ENCODE measurements around the gene TOMM70. TPM values are rescaled to one million over a fixed set of nuclear protein-coding genes. Genes with fewer than 3 reads are reported as not detected.
A peak's percentile ranks its signal among the peaks of the same experiment; 100 is the strongest.

TOMM70 gene
- total RNA-seq, 1 donor = 40.9 TPM

DNA sequence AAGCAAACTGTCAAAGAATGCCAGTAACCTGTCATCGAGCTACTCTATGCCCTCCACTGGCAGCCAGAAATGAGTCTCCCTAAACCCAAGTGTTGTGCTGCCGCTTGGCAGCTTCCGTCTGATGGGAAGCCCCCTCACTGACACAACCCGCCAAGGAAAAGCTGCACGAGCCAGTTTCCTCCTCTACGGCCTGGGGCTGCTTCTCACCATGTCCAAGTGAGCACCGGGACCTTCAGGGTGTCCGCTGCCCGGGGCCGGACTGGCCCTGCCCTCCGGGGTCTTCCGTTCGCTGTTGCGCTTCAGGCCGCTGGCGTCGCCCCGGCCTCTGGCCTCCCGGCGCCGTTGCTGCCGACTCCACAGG lies 490 bp downstream of the TOMM70 start:
- Histone ChIP-seq H3K9me3 (ENCODE audit: low read depth, low read length) (no peaks in the 10 kb centered on the region), H3K27me3 (ENCODE audit: insufficient read depth, low read length) (no peaks in the 10 kb centered on the region), H3K4me3 (ENCODE audit: low read length) (peak overlapping the region; percentile 75), H3K4me1 (ENCODE audit: insufficient read depth, low read length) (peaks cover 36% of the 10 kb centered on the region)

DNA sequence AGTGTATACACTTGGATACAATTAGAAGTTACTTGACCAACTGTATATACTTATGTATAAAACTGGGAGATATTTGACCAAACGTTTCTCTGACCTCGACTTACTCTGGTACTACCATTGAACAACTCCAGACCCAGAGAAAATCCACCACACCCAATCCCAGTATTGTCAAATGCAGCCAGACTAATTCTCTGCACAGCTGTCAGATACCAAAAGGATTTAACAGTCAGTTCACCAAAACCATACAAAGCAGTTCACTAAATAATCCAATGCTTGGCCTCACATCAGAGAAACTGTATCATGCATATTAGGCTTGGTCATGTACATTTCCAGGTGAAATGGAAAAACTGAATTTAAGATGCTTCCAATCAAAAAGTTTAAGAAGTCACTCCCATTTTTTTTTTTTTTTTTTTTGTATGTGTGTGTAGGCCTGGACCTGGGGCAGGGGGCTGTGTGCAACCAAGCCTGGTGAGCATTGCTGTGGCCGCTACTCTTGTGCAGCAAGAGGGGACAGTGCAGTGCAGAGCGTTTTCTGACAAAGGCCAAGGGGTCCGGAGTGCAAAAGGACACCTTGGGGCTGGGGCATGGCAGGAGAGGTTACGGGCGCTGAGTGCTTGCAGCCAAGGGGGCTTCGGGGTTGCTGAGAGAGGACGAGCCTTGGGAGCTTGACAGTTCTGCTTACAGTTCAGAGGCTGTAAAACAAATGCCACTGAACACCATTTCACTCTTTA lies 1.4 kb downstream of the TOMM70 start:
- Histone ChIP-seq H3K27me3 (ENCODE audit: insufficient read depth, low read length) (no peaks in the 10 kb centered on the region), H3K9me3 (ENCODE audit: low read depth, low read length) (no peaks in the 10 kb centered on the region), H3K4me3 (ENCODE audit: low read length) (peak overlapping the region; percentile 75), H3K4me1 (ENCODE audit: insufficient read depth, low read length) (peaks cover 36% of the 10 kb centered on the region)

DNA sequence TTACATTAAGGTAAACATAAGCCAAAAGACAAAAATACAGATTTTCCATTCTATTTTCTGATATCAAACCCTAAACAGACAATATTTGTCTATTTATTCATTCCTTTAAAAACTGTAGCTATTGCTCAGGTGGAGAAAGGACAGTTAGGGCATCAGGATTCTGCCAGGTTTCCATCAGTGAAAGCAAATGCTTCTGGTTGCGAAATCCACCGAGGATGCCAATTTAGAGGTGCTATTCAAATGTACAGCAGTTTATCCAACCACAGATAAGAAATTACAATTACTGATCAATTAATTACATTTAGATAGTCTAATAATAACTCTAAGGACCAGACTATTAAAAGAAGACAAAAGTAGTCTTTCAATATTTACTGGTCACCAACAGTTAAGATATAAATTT lies 3.9 kb downstream of the TOMM70 start:
- no peaks in the 10 kb centered on the region for H3K27me3 ChIP-seq (ENCODE audit: insufficient read depth, low read length)
- no peak overlapping the region for H3K4me3 ChIP-seq (ENCODE audit: low read length)
- H3K9me3 ChIP-seq (ENCODE audit: low read depth, low read length) = no peaks in the 10 kb centered on the region
- H3K4me1 ChIP-seq (ENCODE audit: insufficient read depth, low read length) = peaks cover 21% of the 10 kb centered on the region

DNA sequence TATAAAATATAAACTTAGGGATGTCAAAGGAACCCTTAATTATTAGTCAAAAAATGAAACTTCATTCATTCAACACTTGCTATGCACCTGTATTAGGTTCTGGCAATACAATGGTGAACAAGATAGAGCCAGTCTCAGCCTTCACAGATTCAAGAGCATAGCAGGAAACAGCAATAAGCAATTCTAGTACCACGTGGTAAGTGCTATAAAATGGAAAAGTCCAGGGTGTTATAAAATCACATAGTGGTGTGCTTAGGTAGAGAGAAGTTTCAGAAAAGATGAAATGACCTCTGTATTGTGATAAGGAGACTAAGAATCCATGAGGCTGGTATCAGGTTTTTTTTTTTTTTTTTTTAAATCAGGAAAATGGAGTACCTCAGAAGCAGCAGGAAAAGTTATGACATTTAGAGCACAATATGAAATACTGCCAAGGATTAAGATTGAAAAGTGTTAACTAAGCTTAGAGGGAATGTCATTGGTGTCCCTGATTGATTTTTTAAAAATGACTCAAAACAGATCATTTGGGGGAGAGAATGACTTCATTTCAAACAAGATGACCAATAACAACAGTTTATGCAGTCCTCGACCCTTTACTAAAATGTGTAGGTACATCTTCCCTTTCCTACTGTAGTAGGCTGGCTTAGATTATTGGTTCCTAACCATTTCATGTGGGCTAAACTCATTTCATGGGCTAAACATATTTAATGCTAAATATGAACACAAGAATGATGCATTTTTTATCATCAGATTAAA lies 5.0 kb downstream of the TOMM70 start:
- H3K9me3 ChIP-seq (ENCODE audit: low read depth, low read length) = no peaks in the 10 kb centered on the region
- H3K27me3 ChIP-seq (ENCODE audit: insufficient read depth, low read length) = no peaks in the 10 kb centered on the region
- peaks cover 19% of the 10 kb centered on the region for H3K4me1 ChIP-seq (ENCODE audit: insufficient read depth, low read length)
- H3K4me3 ChIP-seq (ENCODE audit: low read length) = no peak overlapping the region

DNA sequence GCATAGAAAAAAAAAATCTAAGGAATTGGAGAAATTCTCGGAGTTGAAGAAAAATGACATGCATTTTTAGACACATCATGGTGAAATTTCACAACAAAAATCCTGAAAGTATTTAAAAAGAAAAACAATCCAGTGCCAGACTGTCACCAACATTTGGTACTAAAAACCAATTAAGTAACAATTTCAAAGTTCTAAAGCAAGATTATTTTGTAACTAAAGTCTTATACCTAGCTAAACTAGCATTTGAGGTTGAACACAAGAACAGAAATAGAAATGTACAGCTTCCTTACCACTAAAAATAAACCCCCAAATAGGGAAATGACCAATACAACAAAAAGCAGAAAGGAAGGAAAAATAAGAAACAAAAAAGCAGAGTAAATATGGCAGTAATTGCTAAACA lies 11.9 kb downstream of the TOMM70 start:
- H3K9me3 ChIP-seq (ENCODE audit: low read depth, low read length) = peaks cover 7% of the 10 kb centered on the region
- no peaks in the 10 kb centered on the region for H3K4me1 ChIP-seq (ENCODE audit: insufficient read depth, low read length)
- no peak overlapping the region for H3K4me3 ChIP-seq (ENCODE audit: low read length)
- no peaks in the 10 kb centered on the region for H3K27me3 ChIP-seq (ENCODE audit: insufficient read depth, low read length)

DNA sequence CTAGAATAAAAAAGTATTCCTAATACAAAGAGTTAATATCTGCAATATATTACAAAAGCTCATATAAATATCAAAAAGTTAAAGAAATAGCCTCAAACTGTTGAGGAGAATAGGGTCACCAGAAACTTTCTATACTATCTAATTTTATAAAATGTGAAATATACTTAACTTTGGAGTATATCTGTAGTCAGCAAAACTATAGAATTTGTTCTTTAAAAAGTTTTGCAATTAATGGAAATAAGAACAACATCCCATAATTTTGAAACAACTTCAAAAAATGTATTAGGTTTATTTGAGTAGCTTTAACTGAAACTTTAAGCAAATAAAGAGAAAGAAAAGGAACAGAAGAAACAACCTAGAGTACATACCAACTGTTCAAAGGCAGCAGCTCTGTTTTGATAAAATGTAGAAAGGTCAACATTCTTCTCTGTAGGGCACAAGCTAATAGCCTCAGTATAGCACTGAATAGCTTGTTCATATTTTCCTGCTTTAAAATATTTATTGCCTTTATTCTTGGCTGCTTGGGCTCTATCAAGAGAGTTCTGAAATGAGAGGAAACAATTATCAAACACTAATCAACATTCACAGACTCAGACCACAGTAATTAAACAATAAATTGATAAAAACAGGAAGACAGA lies 14.3 kb downstream of the TOMM70 start:
- Histone ChIP-seq H3K27me3 (ENCODE audit: insufficient read depth, low read length) (no peaks in the 10 kb centered on the region), H3K4me1 (ENCODE audit: insufficient read depth, low read length) (no peaks in the 10 kb centered on the region), H3K9me3 (ENCODE audit: low read depth, low read length) (peaks cover 7% of the 10 kb centered on the region), H3K4me3 (ENCODE audit: low read length) (no peak overlapping the region)

DNA sequence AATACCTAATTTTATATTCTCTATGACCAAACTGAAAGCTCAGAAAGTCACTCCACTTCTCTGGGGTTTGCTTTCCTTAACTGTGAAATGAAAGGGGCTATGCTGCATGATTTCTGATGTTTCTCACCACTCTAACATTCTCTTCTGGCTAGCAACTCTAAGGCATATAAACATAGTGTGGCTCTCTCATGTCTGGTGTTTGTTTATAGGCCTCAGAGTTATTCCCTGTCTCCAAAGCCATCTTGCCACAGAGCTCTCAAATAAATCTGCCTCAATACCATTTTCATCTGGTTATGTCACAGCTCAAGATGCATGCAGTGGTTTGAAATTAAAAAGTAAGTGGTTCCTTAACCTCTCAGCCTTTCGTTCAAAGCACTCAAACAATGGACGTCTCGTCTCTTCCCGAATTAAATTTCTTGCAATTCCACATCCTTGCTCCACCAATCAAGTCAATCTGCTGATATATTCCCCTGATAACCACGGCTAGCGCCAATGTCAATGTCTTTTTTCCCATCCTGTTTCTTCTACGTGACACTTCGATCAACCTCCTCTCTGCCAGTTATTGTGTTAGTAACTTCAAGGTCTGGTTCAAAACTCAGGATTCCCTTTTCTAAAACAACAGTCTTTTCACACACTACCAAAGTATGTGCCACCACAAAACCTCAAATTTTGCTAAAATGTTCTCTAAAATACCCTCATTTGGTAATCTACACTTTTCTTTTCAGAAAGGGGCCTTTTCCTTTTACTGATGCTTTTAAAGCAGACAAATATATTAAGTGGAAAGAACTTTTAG lies 16.0 kb downstream of the TOMM70 start:
- Histone ChIP-seq H3K27me3 (ENCODE audit: insufficient read depth, low read length) (no peaks in the 10 kb centered on the region), H3K4me3 (ENCODE audit: low read length) (no peak overlapping the region), H3K9me3 (ENCODE audit: low read depth, low read length) (peaks cover 7% of the 10 kb centered on the region), H3K4me1 (ENCODE audit: insufficient read depth, low read length) (no peaks in the 10 kb centered on the region)

DNA sequence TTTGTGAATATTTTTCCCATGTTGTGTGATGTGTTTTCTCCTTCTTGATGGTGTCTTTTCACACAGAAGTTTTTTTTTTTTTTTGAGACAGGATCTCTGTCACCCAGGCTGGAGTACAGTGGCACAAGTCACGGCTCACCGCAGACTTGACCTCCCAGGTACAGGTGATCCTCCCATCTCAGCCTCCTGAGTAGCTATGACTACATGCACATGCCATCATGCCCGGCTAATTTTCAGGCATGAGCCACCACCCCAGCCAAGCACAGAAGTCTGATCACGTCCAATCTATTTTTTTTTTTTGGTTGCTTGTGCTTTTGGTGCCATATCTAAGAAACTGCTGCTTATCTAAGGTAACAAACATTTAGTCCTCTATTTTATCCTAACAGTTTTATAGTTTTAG lies 24.6 kb downstream of the TOMM70 start:
- no peaks in the 10 kb centered on the region for H3K9me3 ChIP-seq (ENCODE audit: low read depth, low read length)
- H3K4me1 ChIP-seq (ENCODE audit: insufficient read depth, low read length) = no peaks in the 10 kb centered on the region
- no peaks in the 10 kb centered on the region for H3K27me3 ChIP-seq (ENCODE audit: insufficient read depth, low read length)
- no peak overlapping the region for H3K4me3 ChIP-seq (ENCODE audit: low read length)

DNA sequence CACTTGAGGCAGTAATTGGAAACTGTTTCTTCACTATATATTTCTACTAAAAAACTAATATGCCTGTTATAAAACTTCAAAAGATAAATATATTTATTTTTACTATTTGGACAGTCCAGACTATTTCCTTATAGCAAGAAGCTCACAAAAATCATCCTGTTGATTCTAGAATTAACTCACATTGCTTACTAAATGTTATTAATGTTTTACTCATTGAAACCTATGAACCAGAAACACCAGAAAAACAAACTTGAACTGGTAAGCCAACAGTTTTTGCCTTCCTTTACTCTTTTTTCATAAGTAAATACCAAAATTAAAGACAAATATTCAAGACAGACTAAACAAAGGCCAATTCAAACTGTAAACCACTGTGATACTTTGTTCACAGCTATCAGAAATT lies 26.4 kb downstream of the TOMM70 start:
- no peaks in the 10 kb centered on the region for H3K4me1 ChIP-seq (ENCODE audit: insufficient read depth, low read length)
- no peaks in the 10 kb centered on the region for H3K27me3 ChIP-seq (ENCODE audit: insufficient read depth, low read length)
- no peak overlapping the region for H3K4me3 ChIP-seq (ENCODE audit: low read length)
- no peaks in the 10 kb centered on the region for H3K9me3 ChIP-seq (ENCODE audit: low read depth, low read length)

DNA sequence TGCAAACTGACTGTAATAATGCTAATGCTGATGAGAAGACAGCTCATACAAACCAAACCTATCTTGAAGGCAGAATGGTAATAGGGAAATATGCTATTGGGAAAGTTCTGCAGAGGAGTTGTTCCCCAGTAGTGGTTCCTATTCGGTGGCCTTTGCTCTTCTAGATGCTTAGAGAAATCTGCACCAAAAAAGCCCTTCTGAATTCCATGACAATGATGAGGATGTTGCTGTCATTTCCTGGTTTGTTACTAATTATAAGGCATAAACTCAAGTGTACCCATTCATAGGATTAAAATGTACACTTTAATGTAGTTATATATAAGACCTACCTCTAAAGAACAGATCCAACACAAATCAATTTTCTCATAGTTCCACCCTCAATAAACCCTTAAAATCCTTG lies 30.1 kb downstream of the TOMM70 start:
- no peak overlapping the region for H3K4me3 ChIP-seq (ENCODE audit: low read length)
- no peaks in the 10 kb centered on the region for H3K9me3 ChIP-seq (ENCODE audit: low read depth, low read length)
- H3K27me3 ChIP-seq (ENCODE audit: insufficient read depth, low read length) = no peaks in the 10 kb centered on the region
- no peaks in the 10 kb centered on the region for H3K4me1 ChIP-seq (ENCODE audit: insufficient read depth, low read length)

DNA sequence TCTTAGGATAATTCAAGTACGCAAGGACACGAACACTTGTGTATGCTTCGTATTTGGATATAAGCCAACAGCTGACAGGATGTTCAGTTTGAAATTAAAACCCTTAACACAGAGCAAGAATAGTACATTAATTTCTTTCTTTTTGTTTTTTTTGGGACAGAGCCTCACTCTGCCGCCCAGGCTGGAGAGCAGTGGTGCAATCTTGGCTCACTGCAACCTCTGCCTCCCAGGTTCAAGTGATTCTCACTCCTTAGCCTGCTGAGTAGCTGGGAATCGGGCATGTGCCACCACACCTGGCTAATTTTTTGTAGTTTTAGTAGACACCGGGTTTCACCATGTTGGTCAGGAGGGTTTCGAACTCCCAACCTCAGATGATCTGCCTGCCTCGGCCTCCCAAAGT lies 32.4 kb downstream of the TOMM70 start:
- no peak overlapping the region for H3K4me3 ChIP-seq (ENCODE audit: low read length)
- no peaks in the 10 kb centered on the region for H3K9me3 ChIP-seq (ENCODE audit: low read depth, low read length)

DNA sequence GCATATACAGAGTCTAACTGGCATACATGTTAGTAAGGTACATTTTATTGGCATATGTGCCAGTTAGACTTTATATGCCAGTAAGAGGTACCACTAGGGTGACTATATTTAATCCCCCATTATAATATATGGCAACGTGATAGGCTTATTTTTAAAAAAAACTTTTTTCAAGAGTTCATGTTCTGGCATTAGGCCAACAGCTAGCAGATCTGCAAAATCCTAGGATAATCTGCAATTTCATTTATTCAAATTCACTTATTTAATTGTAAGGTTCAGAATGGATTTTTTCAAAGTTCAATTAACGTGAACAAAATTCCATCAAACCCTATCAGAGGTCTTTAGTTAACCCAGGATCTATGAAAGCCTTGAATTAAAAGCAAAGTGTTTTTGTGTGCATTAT lies 34.5 kb downstream of the TOMM70 start:
- no peak overlapping the region for H3K4me3 ChIP-seq (ENCODE audit: low read length)
- H3K9me3 ChIP-seq (ENCODE audit: low read depth, low read length) = no peaks in the 10 kb centered on the region
- H3K4me1 ChIP-seq (ENCODE audit: insufficient read depth, low read length) = no peaks in the 10 kb centered on the region
- no peaks in the 10 kb centered on the region for H3K27me3 ChIP-seq (ENCODE audit: insufficient read depth, low read length)

More for the DNA sequence above, 32.4 kb downstream of the TOMM70 start:
- H3K27me3 ChIP-seq (ENCODE audit: insufficient read depth, low read length) = no peaks in the 10 kb centered on the region
- no peaks in the 10 kb centered on the region for H3K4me1 ChIP-seq (ENCODE audit: insufficient read depth, low read length)

DNA sequence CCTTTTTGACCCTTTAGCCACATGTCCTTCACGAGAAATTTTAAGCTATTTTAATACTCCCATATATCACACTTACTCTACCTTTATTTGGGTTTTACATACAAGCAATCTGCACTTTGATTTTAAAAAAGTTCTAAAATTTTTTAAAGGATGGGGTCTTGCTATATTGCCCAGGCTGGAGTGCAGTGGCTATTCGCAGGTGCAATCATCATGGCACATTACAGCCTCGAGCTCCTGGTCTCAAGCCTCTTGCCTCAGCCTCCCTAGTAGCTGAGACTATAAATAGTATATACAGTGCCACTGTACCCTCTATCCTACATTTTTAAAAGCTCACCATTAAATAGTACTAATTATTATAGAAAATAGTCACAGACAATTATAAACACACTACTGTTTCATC lies 36.5 kb downstream of the TOMM70 start:
- Histone ChIP-seq H3K4me1 (ENCODE audit: insufficient read depth, low read length) (no peaks in the 10 kb centered on the region), H3K9me3 (ENCODE audit: low read depth, low read length) (no peaks in the 10 kb centered on the region), H3K4me3 (ENCODE audit: low read length) (no peak overlapping the region), H3K27me3 (ENCODE audit: insufficient read depth, low read length) (no peaks in the 10 kb centered on the region)

DNA sequence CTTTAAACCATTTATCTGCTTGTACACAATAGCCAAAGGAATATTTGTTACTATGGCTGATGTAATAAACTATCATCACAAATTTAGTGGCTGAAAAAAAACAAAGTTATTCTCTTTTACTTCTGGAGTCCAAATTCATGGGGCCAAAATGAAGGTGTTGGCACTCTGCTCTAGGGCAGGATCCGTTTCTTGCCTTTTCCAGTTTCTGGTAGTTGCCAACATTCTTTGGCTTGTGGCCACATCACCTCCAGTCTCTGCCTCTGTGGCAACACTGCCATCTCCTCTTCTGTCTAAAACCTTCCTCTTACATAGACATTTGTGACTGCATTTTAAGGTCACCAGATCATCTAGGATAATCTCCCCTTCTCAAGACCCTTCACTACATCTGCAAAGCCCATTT lies 39.0 kb downstream of the TOMM70 start:
- H3K4me3 ChIP-seq (ENCODE audit: low read length) = no peak overlapping the region
- no peaks in the 10 kb centered on the region for H3K4me1 ChIP-seq (ENCODE audit: insufficient read depth, low read length)
- H3K9me3 ChIP-seq (ENCODE audit: low read depth, low read length) = no peaks in the 10 kb centered on the region
- H3K27me3 ChIP-seq (ENCODE audit: insufficient read depth, low read length) = no peaks in the 10 kb centered on the region
